Measurements from ENCODE around the gene CGRRF1. TPM values are rescaled to one million over a fixed set of nuclear protein-coding genes. Genes with fewer than 3 reads are reported as not detected.
A peak's percentile ranks its signal among the peaks of the same experiment; 100 is the strongest.

CGRRF1 gene
- total RNA-seq, 1 experiment from 2014 or later, result 19.1 TPM

DNA sequence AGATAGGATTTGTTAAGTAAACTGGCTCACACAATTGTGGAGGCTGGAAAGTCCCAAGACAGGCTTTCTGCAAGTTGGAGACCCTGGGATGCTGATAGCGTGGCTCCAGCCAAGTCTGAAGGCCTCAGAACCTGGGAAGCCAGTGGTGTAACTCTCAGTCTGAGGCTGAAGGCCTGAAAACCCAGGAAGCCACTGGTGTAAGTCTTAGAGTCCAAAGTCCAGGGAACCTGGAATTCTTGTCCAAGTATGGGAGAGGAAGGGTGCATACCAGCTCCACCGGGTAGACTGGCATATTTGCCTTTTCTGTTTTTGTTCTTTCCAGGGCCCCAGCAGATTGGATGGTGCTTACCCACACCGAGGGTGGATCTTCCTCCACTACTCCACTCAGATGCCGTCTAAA, 39.0 kb upstream of the CGRRF1 start:
- Histone ChIP-seq H2BK12ac (ENCODE audit: insufficient read length, low read depth, low read length) (no peak overlapping the region), H3K79me2 (ENCODE audit: insufficient read depth, low read length) (no peaks in the 10 kb centered on the region), H4K91ac (ENCODE audit: insufficient read length, low read depth, low read length) (no peak overlapping the region), H3K18ac (ENCODE audit: insufficient read length, low read depth, low read length) (no peak overlapping the region), H3K23ac (ENCODE audit: insufficient read length, low read depth, low read length) (no peak overlapping the region), H3K27ac (ENCODE audit: insufficient read length, low read depth, low read length) (no peak overlapping the region), H3K27me3 (ENCODE audit: insufficient read depth, low read length) (no peaks in the 10 kb centered on the region), H4K8ac (replicated peaks; ENCODE audit: insufficient read length, low read depth, low read length) (no peak overlapping the region), H3K4ac (ENCODE audit: low read depth, low read length) (no peak overlapping the region), H3K14ac (ENCODE audit: insufficient read depth, low read length) (no peak overlapping the region), H3K9ac (ENCODE audit: extremely low read depth, insufficient read length, low read length) (no peak overlapping the region), H2BK15ac (ENCODE audit: low read depth, low read length) (no peak overlapping the region), H3K4me1 (ENCODE audit: insufficient read depth, low read length) (no peaks in the 10 kb centered on the region), H3T11ph (ENCODE audit: low read length) (no peak overlapping the region), H3K9me3 (ENCODE audit: control insufficient read depth, low read depth, low read length) (no peaks in the 10 kb centered on the region), H2BK20ac (ENCODE audit: low read depth, low read length, poor library complexity, severe bottlenecking) (no peak overlapping the region), H2BK120ac (ENCODE audit: low read depth, low read length, poor library complexity, severe bottlenecking) (no peak overlapping the region), H4K20me1 (ENCODE audit: control insufficient read depth, insufficient read depth, insufficient read length) (no peaks in the 10 kb centered on the region), H2AK5ac (ENCODE audit: insufficient read length, low read length) (no peak overlapping the region), H2BK5ac (ENCODE audit: insufficient read length, low read length) (no peak overlapping the region), H3K4me2 (ENCODE audit: insufficient read depth, insufficient read length, low read length) (no peak overlapping the region), H4K5ac (ENCODE audit: insufficient read length, low read depth, low read length) (no peak overlapping the region), H3K79me1 (ENCODE audit: insufficient read depth, low read depth, low read length, poor library complexity, severe bottlenecking) (no peaks in the 10 kb centered on the region), H3K23me2 (ENCODE audit: insufficient read length, low read depth, low read length, poor library complexity, severe bottlenecking) (no peaks in the 10 kb centered on the region), H2AFZ (ENCODE audit: low read length) (no peak overlapping the region), H3K56ac (ENCODE audit: insufficient read length, low read depth, low read length) (no peak overlapping the region)
- TF ChIP-seq, protein P1, sequence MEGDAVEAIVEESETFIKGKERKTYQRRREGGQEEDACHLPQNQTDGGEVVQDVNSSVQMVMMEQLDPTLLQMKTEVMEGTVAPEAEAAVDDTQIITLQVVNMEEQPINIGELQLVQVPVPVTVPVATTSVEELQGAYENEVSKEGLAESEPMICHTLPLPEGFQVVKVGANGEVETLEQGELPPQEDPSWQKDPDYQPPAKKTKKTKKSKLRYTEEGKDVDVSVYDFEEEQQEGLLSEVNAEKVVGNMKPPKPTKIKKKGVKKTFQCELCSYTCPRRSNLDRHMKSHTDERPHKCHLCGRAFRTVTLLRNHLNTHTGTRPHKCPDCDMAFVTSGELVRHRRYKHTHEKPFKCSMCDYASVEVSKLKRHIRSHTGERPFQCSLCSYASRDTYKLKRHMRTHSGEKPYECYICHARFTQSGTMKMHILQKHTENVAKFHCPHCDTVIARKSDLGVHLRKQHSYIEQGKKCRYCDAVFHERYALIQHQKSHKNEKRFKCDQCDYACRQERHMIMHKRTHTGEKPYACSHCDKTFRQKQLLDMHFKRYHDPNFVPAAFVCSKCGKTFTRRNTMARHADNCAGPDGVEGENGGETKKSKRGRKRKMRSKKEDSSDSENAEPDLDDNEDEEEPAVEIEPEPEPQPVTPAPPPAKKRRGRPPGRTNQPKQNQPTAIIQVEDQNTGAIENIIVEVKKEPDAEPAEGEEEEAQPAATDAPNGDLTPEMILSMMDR (conservative IDR thresholded peaks at IDR 0.05), result no peak
- Mint-ChIP-seq H3K4me3 (no peak overlapping the region), H3K27me3 (ENCODE audit: low read depth) (peaks cover 2% of the 10 kb centered on the region; the same call in 1 of the 2 replicates), H3K9me3 (peaks cover 12 to 16% of the 10 kb centered on the region in 2 experiments), H3K4me1 (peaks cover 16 to 19% of the 10 kb centered on the region in 2 experiments), H3K36me3 (ENCODE audit: insufficient read depth in 1 of 3, low read depth in 3 of 3) (peaks cover 13 to 19% (median 18%) of the 10 kb centered on the region in 3 experiments), H3K27ac (peak overlapping the region in 1 of 3 experiments; percentile 42; a peak in 1 of 7 replicates)
- WGBS (ENCODE audit: extremely low coverage, insufficient read length, low lambda C conversion rate), result no CpG with 5 or more reads among the region's 4 CpGs
- no peak for DNase-seq

Measured in H9 (cell line).